PFSK-1 (cell line): ENCODE results near the gene MYOG.

Experiments
- FOXP2 ChIP-seq: optimal IDR thresholded peaks from 2 replicates; pipeline ENCODE3; 2011; ENCODE audit warnings: borderline replicate concordance, control low read depth, inconsistent platforms; ENCODE audit not compliant: insufficient read depth; ENCODE audit errors: extremely low read length, extremely low read depth
- POLR2AphosphoS5 ChIP-seq: IDR thresholded peaks from 2 replicates; pipeline ENCODE4 v1.6.1; 2012; ENCODE audit warnings: low read depth, mild to moderate bottlenecking, control low read depth, low read length, moderate library complexity
- SIN3A ChIP-seq: IDR thresholded peaks from 2 replicates; pipeline ENCODE4 v1.6.1; 2012; ENCODE audit warnings: mild to moderate bottlenecking, low read length, moderate library complexity, borderline replicate concordance; ENCODE audit not compliant: insufficient read depth
- TAF1 ChIP-seq: IDR thresholded peaks from 2 replicates; pipeline ENCODE4 v1.6.1; 2012; ENCODE audit warnings: low read length, control low read depth, borderline replicate concordance; ENCODE audit not compliant: insufficient read depth
- TF ChIP-seq, protein P1 (sequence below), 2 experiments: IDR thresholded peaks; 2 replicates each; pipeline versions ENCODE4 v1.6.1 to v1.8.0; 2011 to 2012; ENCODE audit warnings: low read depth in 2 of 2, low read length in 2 of 2, control low read depth in 1 of 2, inconsistent platforms in 1 of 2, mild to moderate bottlenecking in 1 of 2, moderate library complexity in 1 of 2; ENCODE audit not compliant: insufficient read depth in 1 of 2

- TF ChIP-seq, protein P1, sequence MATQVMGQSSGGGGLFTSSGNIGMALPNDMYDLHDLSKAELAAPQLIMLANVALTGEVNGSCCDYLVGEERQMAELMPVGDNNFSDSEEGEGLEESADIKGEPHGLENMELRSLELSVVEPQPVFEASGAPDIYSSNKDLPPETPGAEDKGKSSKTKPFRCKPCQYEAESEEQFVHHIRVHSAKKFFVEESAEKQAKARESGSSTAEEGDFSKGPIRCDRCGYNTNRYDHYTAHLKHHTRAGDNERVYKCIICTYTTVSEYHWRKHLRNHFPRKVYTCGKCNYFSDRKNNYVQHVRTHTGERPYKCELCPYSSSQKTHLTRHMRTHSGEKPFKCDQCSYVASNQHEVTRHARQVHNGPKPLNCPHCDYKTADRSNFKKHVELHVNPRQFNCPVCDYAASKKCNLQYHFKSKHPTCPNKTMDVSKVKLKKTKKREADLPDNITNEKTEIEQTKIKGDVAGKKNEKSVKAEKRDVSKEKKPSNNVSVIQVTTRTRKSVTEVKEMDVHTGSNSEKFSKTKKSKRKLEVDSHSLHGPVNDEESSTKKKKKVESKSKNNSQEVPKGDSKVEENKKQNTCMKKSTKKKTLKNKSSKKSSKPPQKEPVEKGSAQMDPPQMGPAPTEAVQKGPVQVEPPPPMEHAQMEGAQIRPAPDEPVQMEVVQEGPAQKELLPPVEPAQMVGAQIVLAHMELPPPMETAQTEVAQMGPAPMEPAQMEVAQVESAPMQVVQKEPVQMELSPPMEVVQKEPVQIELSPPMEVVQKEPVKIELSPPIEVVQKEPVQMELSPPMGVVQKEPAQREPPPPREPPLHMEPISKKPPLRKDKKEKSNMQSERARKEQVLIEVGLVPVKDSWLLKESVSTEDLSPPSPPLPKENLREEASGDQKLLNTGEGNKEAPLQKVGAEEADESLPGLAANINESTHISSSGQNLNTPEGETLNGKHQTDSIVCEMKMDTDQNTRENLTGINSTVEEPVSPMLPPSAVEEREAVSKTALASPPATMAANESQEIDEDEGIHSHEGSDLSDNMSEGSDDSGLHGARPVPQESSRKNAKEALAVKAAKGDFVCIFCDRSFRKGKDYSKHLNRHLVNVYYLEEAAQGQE (IDR thresholded peaks at IDR 0.05; ENCODE audit: insufficient read depth in 1 of 2, low read depth in 2 of 2, low read length in 2 of 2): no peak
- TF ChIP-seq TAF1 (no peak), FOXP2 (no peak), SIN3A (no peak), POLR2AphosphoS5 (no peak)
These were observed 2.6 kb upstream of the MYOG start for GRCh38 chr1:203088441-203088840.
